A549 (cell line): ENCODE results near the gene CD163L1.

Source experiments
- ZC3H11A ChIP-seq: fragments of 450-650 bp; IDR thresholded peaks from 2 replicates; pipeline ENCODE4 v1.6.1; 2014; ENCODE audit warnings: antibody characterized with exemption, mild to moderate bottlenecking
- TF ChIP-seq, protein P1 (sequence below): fragments of 450-650 bp; IDR thresholded peaks from 2 replicates; pipeline ENCODE4 v1.6.1; 2014; ENCODE audit warnings: antibody characterized with exemption

DNA sequence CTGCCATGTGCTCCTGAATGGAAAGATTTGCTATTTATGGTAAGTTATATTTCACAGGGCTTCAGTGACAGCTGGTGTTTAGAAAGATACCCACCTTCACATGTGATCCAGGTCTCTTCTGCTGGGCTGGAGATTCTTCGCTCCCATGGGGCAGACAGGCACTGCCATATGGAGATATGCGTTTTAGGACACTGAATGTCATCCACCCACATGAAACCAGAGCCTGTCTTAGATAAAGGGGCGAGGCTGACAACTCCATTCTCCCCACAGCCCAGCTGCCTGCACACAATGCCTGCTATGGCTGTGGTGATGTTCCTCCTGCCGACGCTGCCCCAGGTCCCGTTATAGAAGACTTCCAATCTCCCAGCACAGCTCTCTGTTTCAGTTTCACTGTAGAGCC lies 70.7 kb downstream of the CD163L1 start:
- TF ChIP-seq, protein P1, sequence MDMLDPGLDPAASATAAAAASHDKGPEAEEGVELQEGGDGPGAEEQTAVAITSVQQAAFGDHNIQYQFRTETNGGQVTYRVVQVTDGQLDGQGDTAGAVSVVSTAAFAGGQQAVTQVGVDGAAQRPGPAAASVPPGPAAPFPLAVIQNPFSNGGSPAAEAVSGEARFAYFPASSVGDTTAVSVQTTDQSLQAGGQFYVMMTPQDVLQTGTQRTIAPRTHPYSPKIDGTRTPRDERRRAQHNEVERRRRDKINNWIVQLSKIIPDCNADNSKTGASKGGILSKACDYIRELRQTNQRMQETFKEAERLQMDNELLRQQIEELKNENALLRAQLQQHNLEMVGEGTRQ: no peak
- TF ChIP-seq ZC3H11A: no peak
